HG02571 (cell line): ENCODE results near the gene APLN.
A peak's percentile ranks its signal among the peaks of the same experiment; 100 is the strongest.

ENCODE experiments used
- ATAC-seq: cut with Tn5 transposase; IDR thresholded peaks from one replicate; pipeline ENCODE4 v1.9.1; 2021; ENCODE audit warnings: mild to moderate bottlenecking, moderate library complexity; ENCODE audit not compliant: unreplicated experiment

The APLN gene

GRCh38 chrX:129663171-129663570, 8.4 kb upstream of the APLN start:
- ATAC-seq, result no peak

GRCh38 chrX:129661369-129661768, 6.6 kb upstream of the APLN start:
- no peak for ATAC-seq

GRCh38 chrX:129659861-129660260, 5.1 kb upstream of the APLN start:
- ATAC-seq, result no peak

- ATAC-seq, result no peak
These were observed 4.4 kb upstream of the APLN start for GRCh38 chrX:129659141-129659540.

GRCh38 chrX:129658429-129658828, 3.7 kb upstream of the APLN start:
- no peak for ATAC-seq

GRCh38 chrX:129655547-129656249, 942 bp upstream of the APLN start:
- no peak for ATAC-seq

GRCh38 chrX:129653971-129654651, 645 bp downstream of the APLN start:
- peak; percentile 45 for ATAC-seq

- ATAC-seq, result no peak
These were observed 1.4 kb downstream of the APLN start for GRCh38 chrX:129653181-129653970.

GRCh38 chrX:129652565-129653169, 2.1 kb downstream of the APLN start:
- ATAC-seq, result no peak

GRCh38 chrX:129651756-129652564, 2.8 kb downstream of the APLN start:
- no peak for ATAC-seq

GRCh38 chrX:129650821-129651510, 3.8 kb downstream of the APLN start:
- no peak for ATAC-seq

GRCh38 chrX:129650183-129650689, 4.5 kb downstream of the APLN start:
- no peak for ATAC-seq

- no peak for ATAC-seq
These were observed 5.2 kb downstream of the APLN start for GRCh38 chrX:129649268-129650182.

GRCh38 chrX:129648514-129649267, 6.1 kb downstream of the APLN start:
- ATAC-seq, result no peak

- ATAC-seq, result no peak
These were observed 7.0 kb downstream of the APLN start for GRCh38 chrX:129647418-129648410.

- ATAC-seq, result no peak
These were observed 8.0 kb downstream of the APLN start for GRCh38 chrX:129646566-129647417.
